K562 (cell line): Measurements from ENCODE around the gene IQGAP3.

Experiments
- EZH2 ChIP-seq: IDR thresholded peaks from 2 replicates; pipeline ENCODE4 v1.6.1; 2012; ENCODE audit warnings: low read depth, mild to moderate bottlenecking, inconsistent platforms, low read length, borderline replicate concordance
- MXI1 ChIP-seq: IDR thresholded peaks from 2 replicates; pipeline ENCODE4 v1.6.1; 2011; ENCODE audit warnings: low read depth, mild to moderate bottlenecking, improper control_type of control experiment, low read length
- ZNF41 ChIP-seq: fragments of 250-450 bp; sonication (Bioruptor Pico); conservative IDR thresholded peaks from 2 replicates; pipeline ENCODE4 v1.4.0; 2020; ENCODE audit warnings: mild to moderate bottlenecking
- TF ChIP-seq, protein P1 (sequence below), 3 experiments: IDR thresholded peaks in 2 of 3; conservative IDR thresholded peaks in 1 of 3; 2 replicates each; pipeline ENCODE4 v1.5.1; 2011 to 2012; ENCODE audit warnings: low read length in 3 of 3, mild to moderate bottlenecking in 3 of 3, control low read depth in 2 of 3, improper control_type of control experiment in 1 of 3, inconsistent platforms in 1 of 3, low read depth in 1 of 3, mixed read lengths in 1 of 3, moderate library complexity in 1 of 3; ENCODE audit not compliant: insufficient read depth in 2 of 3

DNA sequence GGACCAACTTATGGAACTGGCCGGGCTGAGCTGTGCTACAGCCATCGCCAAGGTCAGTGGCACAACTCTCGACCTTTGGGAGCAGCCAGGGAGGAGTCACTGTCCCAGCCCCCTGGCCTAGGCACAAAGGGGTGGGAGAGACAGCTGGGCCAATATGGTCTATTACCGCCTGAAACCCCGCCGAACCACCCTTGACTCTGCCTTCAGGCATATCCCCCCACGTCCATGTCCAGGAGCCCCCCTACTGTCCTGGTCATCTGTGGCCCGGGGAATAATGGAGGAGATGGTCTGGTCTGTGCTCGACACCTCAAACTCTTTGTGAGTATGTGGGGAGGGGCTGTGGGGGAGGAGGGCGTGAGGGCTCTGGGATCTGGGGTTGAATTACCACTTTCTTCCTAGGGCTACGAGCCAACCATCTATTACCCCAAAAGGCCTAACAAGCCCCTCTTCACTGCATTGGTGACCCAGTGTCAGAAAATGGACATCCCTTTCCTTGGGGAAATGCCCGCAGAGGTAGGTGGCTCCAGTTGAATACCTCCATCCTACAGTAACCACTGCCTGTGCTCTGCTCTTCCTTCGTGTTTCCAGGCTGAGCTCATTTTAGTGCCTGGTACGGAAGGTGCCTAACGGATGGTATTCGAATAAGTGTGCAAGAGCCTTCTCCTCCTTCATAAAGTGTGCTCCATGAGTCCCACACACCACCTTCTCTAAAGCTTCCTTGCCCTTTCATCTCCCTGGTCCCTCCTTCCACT lies 20.0 kb upstream of the IQGAP3 start:
- TF ChIP-seq MXI1, result no peak
- no peak for TF ChIP-seq ZNF41
- TF ChIP-seq, protein P1, sequence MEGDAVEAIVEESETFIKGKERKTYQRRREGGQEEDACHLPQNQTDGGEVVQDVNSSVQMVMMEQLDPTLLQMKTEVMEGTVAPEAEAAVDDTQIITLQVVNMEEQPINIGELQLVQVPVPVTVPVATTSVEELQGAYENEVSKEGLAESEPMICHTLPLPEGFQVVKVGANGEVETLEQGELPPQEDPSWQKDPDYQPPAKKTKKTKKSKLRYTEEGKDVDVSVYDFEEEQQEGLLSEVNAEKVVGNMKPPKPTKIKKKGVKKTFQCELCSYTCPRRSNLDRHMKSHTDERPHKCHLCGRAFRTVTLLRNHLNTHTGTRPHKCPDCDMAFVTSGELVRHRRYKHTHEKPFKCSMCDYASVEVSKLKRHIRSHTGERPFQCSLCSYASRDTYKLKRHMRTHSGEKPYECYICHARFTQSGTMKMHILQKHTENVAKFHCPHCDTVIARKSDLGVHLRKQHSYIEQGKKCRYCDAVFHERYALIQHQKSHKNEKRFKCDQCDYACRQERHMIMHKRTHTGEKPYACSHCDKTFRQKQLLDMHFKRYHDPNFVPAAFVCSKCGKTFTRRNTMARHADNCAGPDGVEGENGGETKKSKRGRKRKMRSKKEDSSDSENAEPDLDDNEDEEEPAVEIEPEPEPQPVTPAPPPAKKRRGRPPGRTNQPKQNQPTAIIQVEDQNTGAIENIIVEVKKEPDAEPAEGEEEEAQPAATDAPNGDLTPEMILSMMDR (IDR thresholded peaks at IDR 0.05 in 2 of 3, conservative IDR thresholded peaks at IDR 0.05 in 1 of 3; ENCODE audit: insufficient read depth in 2 of 3, low read depth in 1 of 3, low read length in 3 of 3), result no peak
- no peak for TF ChIP-seq EZH2
